Measurements from ENCODE around the gene ZNF319.
A peak's percentile ranks its signal among the peaks of the same experiment; 100 is the strongest.

ZNF319 gene

GRCh38 chr16:57999971-58000705 lies at the start of gene ZNF319:
Gene ZNF319 (minus strand): TSS chr16:58000672. CDS start chr16:57998265, 2,407 bp downstream.
- peaks cover 35% of the 10 kb centered on the region for H3K36me3 ChIP-seq (ENCODE audit: insufficient read depth, low read depth, low read length)
- peak within 1 kb of the TSS; percentile 75; the same call in 1 of the 2 replicates for H3K9ac ChIP-seq (ENCODE audit: low read depth, low read length)
- H3K27ac ChIP-seq (ENCODE audit: low read length): no peak within 1 kb of the TSS
- H3K9me3 ChIP-seq (ENCODE audit: insufficient read depth, low read depth, low read length): no peaks in the 10 kb centered on the region
- H3K4me3 ChIP-seq (ENCODE audit: low read length): peak within 1 kb of the TSS; percentile 89
- H3K27me3 ChIP-seq (ENCODE audit: insufficient read depth, low read length): peaks cover 6% of the 10 kb centered on the region; the same call in 1 of the 2 replicates
- no peaks in the 10 kb centered on the region for H3K4me1 ChIP-seq (ENCODE audit: insufficient read depth, low read length)

GRCh38 chr16:58049232-58050185 lies 49.0 kb upstream of the ZNF319 start:
- H3K4me3 ChIP-seq (ENCODE audit: low read length): no peak overlapping the region
- no peaks in the 10 kb centered on the region for H3K27me3 ChIP-seq (ENCODE audit: insufficient read depth, low read length)
- H3K9ac ChIP-seq (ENCODE audit: low read depth, low read length): no peak overlapping the region
- H3K27ac ChIP-seq (ENCODE audit: low read length): no peak overlapping the region
- H3K9me3 ChIP-seq (ENCODE audit: insufficient read depth, low read depth, low read length): no peaks in the 10 kb centered on the region
- H3K36me3 ChIP-seq (ENCODE audit: insufficient read depth, low read depth, low read length): peaks cover 2% of the 10 kb centered on the region; the same call in 1 of the 2 replicates
- H3K4me1 ChIP-seq (ENCODE audit: insufficient read depth, low read length): no peaks in the 10 kb centered on the region

DNA sequence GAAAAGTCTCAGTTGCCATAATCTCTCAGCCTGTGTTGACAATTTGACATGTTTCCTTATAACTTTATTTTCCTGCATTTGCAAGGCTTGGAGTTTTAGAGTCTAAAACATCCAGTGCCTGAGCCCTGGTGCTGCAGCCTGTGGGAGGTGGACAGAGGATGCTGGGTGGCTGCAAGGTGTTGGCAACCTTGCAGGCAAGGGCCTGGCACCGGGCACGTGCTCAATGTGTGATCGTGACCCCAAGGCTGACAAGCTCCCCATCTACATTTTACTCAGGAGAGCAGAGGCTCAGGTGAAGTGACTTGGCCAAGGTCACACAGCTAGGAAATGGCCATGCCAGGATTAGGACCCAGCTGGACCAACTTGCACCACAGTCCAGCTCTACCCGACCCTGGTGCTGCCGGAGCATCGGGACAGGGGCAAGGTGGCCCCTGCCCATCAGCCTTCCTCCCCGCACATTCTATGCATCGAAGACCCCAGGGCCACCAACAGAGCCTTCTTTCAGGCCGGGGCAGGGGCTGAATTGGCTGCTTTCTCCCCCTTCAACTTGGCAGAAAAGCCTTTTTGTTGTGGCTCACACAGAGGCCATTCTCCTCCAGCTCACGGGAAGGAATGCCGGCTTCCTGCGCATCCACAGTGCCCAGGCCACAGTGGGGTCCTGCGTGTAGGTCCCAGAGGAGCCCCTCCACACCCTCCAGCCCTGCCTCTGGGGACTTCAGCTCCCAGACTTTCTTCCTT lies 48.2 kb upstream of the ZNF319 start:
- no peak overlapping the region for H3K9ac ChIP-seq (ENCODE audit: low read depth, low read length)
- no peak overlapping the region for H3K27ac ChIP-seq (ENCODE audit: low read length)
- H3K27me3 ChIP-seq (ENCODE audit: insufficient read depth, low read length): no peaks in the 10 kb centered on the region
- no peak overlapping the region for H3K4me3 ChIP-seq (ENCODE audit: low read length)
- peaks cover 10% of the 10 kb centered on the region for H3K36me3 ChIP-seq (ENCODE audit: insufficient read depth, low read depth, low read length)
- H3K4me1 ChIP-seq (ENCODE audit: insufficient read depth, low read length): no peaks in the 10 kb centered on the region
- H3K9me3 ChIP-seq (ENCODE audit: insufficient read depth, low read depth, low read length): no peaks in the 10 kb centered on the region

- Histone ChIP-seq H3K4me1 (ENCODE audit: insufficient read depth, low read length) (no peaks in the 10 kb centered on the region), H3K4me3 (ENCODE audit: low read length) (no peak overlapping the region), H3K9me3 (ENCODE audit: insufficient read depth, low read depth, low read length) (no peaks in the 10 kb centered on the region), H3K27me3 (ENCODE audit: insufficient read depth, low read length) (no peaks in the 10 kb centered on the region), H3K27ac (ENCODE audit: low read length) (no peak overlapping the region), H3K9ac (ENCODE audit: low read depth, low read length) (peak overlapping the region; percentile 21; the same call in 1 of the 2 replicates), H3K36me3 (ENCODE audit: insufficient read depth, low read depth, low read length) (peaks cover 19% of the 10 kb centered on the region)
These were observed 47.3 kb upstream of the ZNF319 start for GRCh38 chr16:58047557-58048348.

GRCh38 chr16:58046936-58047335 lies 46.5 kb upstream of the ZNF319 start:
- Histone ChIP-seq H3K36me3 (ENCODE audit: insufficient read depth, low read depth, low read length) (peaks cover 27% of the 10 kb centered on the region), H3K9me3 (ENCODE audit: insufficient read depth, low read depth, low read length) (no peaks in the 10 kb centered on the region), H3K9ac (ENCODE audit: low read depth, low read length) (no peak overlapping the region), H3K4me1 (ENCODE audit: insufficient read depth, low read length) (no peaks in the 10 kb centered on the region), H3K27me3 (ENCODE audit: insufficient read depth, low read length) (no peaks in the 10 kb centered on the region), H3K27ac (ENCODE audit: low read length) (no peak overlapping the region), H3K4me3 (ENCODE audit: low read length) (no peak overlapping the region)

GRCh38 chr16:58046054-58046881 lies 45.8 kb upstream of the ZNF319 start:
- Histone ChIP-seq H3K9ac (ENCODE audit: low read depth, low read length) (no peak overlapping the region), H3K4me3 (ENCODE audit: low read length) (no peak overlapping the region), H3K9me3 (ENCODE audit: insufficient read depth, low read depth, low read length) (no peaks in the 10 kb centered on the region), H3K27ac (ENCODE audit: low read length) (no peak overlapping the region), H3K27me3 (ENCODE audit: insufficient read depth, low read length) (no peaks in the 10 kb centered on the region), H3K4me1 (ENCODE audit: insufficient read depth, low read length) (no peaks in the 10 kb centered on the region), H3K36me3 (ENCODE audit: insufficient read depth, low read depth, low read length) (peaks cover 30% of the 10 kb centered on the region)

- peaks cover 37% of the 10 kb centered on the region for H3K36me3 ChIP-seq (ENCODE audit: insufficient read depth, low read depth, low read length)
These were observed 44.6 kb upstream of the ZNF319 start for GRCh38 chr16:58045096-58045495.

GRCh38 chr16:58044266-58045019 lies 44.0 kb upstream of the ZNF319 start:
- H3K27ac ChIP-seq (ENCODE audit: low read length): no peak overlapping the region
- no peaks in the 10 kb centered on the region for H3K4me1 ChIP-seq (ENCODE audit: insufficient read depth, low read length)
- no peaks in the 10 kb centered on the region for H3K27me3 ChIP-seq (ENCODE audit: insufficient read depth, low read length)
- no peaks in the 10 kb centered on the region for H3K9me3 ChIP-seq (ENCODE audit: insufficient read depth, low read depth, low read length)
- H3K9ac ChIP-seq (ENCODE audit: low read depth, low read length): no peak overlapping the region
- peaks cover 43% of the 10 kb centered on the region for H3K36me3 ChIP-seq (ENCODE audit: insufficient read depth, low read depth, low read length)
- H3K4me3 ChIP-seq (ENCODE audit: low read length): no peak overlapping the region

More at GRCh38 chr16:58045096-58045495, 44.6 kb upstream of the ZNF319 start:
- no peak overlapping the region for H3K27ac ChIP-seq (ENCODE audit: low read length)
- H3K9ac ChIP-seq (ENCODE audit: low read depth, low read length): no peak overlapping the region
- no peaks in the 10 kb centered on the region for H3K4me1 ChIP-seq (ENCODE audit: insufficient read depth, low read length)
- no peaks in the 10 kb centered on the region for H3K27me3 ChIP-seq (ENCODE audit: insufficient read depth, low read length)
- H3K9me3 ChIP-seq (ENCODE audit: insufficient read depth, low read depth, low read length): no peaks in the 10 kb centered on the region
- no peak overlapping the region for H3K4me3 ChIP-seq (ENCODE audit: low read length)

DNA sequence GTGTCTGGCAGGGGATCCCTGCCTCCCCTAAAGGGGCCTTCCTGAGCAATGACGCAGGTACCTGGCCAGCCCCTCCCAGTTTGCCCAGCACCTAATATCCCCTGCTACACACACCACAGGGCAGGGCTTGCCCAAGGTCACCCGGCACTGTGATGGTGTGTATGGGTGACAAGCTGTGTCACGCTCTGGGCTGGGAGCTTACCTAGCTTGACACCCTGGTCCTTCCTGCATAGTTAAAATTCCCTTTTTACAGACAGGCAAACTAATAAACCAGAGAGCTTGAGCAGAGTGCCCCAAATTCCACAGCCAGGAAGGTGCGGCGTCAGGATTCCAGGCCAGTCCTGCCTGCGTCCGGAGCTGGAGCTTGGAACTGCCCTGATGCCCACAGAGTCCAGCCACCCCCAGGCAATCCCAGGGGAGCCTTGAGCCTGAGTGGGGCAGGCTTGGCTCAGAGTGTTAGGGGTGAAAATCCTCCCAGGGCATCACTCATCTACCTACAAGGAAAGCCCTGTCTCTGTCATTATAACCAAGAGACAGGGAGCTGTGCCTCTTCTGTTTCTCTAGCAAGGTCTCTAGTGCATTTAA lies 43.2 kb upstream of the ZNF319 start:
- Histone ChIP-seq H3K4me3 (ENCODE audit: low read length) (no peak overlapping the region), H3K36me3 (ENCODE audit: insufficient read depth, low read depth, low read length) (peaks cover 51% of the 10 kb centered on the region), H3K27me3 (ENCODE audit: insufficient read depth, low read length) (no peaks in the 10 kb centered on the region)

More for the DNA sequence above, 43.2 kb upstream of the ZNF319 start:
- no peak overlapping the region for H3K27ac ChIP-seq (ENCODE audit: low read length)
- H3K9me3 ChIP-seq (ENCODE audit: insufficient read depth, low read depth, low read length): no peaks in the 10 kb centered on the region
- H3K9ac ChIP-seq (ENCODE audit: low read depth, low read length): no peak overlapping the region
- no peaks in the 10 kb centered on the region for H3K4me1 ChIP-seq (ENCODE audit: insufficient read depth, low read length)

All from iPS-20b (cell line).